HCEC 1CT (cell line): ENCODE results near the gene MTFR2.

Experiments used
- DNase-seq: peaks from one replicate; pipeline ENCODE4 v3.0.0-alpha.2; 2017

The MTFR2 gene

GRCh38 chr6:136181512-136181833 lies 68.6 kb downstream of the MTFR2 start:
- DNase-seq, result no peak
